Neural progenitor cell (in vitro differentiated cells): ENCODE results near the gene KRT7. TPM values are rescaled to one million over a fixed set of nuclear protein-coding genes. Genes with fewer than 3 reads are reported as not detected.

Experiments used
- DNase-seq: peaks from one replicate; pipeline ENCODE4 v3.0.0-alpha.2; 2016; ENCODE audit warnings: low spot score
- H2AFZ ChIP-seq: fragments of 200-600 bp; sonication (generic); replicated peaks from 2 replicates; pipeline ENCODE4 v1.6.1; 2016; ENCODE audit warnings: antibody characterized with exemption
- H3F3A ChIP-seq: fragments of 200-600 bp; sonication (generic); 2 replicates; pipeline ENCODE4 v1.6.1; 2016; ENCODE audit warnings: antibody characterized with exemption, low read depth
- H3K27ac ChIP-seq: fragments of 200-600 bp; sonication (generic); 2 replicates; pipeline ENCODE4 v1.5.1; 2016; ENCODE audit warnings: mild to moderate bottlenecking
- H3K27me3 ChIP-seq: fragments of 200-600 bp; sonication (generic); 2 replicates; pipeline ENCODE4 v1.6.1; 2016; ENCODE audit warnings: mild to moderate bottlenecking, moderate library complexity
- H3K36me3 ChIP-seq: fragments of 200-600 bp; sonication (generic); 2 replicates; pipeline ENCODE4 v1.5.1; 2016
- H3K4me1 ChIP-seq: fragments of 200-600 bp; sonication (generic); 2 replicates; pipeline ENCODE4 v1.6.1; 2016; ENCODE audit warnings: mixed run types
- H3K4me2 ChIP-seq: fragments of 200-600 bp; sonication (generic); 2 replicates; pipeline ENCODE4 v1.6.1; 2016
- H3K4me3 ChIP-seq: fragments of 200-600 bp; sonication (generic); 2 replicates; pipeline ENCODE4 v1.5.1; 2016
- H3K79me2 ChIP-seq: fragments of 200-600 bp; sonication (generic); 2 replicates; pipeline ENCODE4 v1.6.1; 2016; ENCODE audit warnings: low read depth
- H3K9ac ChIP-seq: fragments of 200-600 bp; sonication (generic); 2 replicates; pipeline ENCODE4 v1.6.1; 2016
- H3K9me3 ChIP-seq: fragments of 200-600 bp; sonication (generic); 2 replicates; pipeline ENCODE4 v1.5.1; 2016; ENCODE audit warnings: low read depth
- H4K20me1 ChIP-seq: fragments of 200-600 bp; sonication (generic); 2 replicates; pipeline ENCODE4 v1.6.1; 2016; ENCODE audit warnings: low read depth
- H3K27ac Mint-ChIP-seq: 3 replicates; pipeline ENCODE4 v1.8.0; 2021; ENCODE audit warnings: mixed read lengths
- H3K27me3 Mint-ChIP-seq: 2 replicates; pipeline ENCODE4 v1.8.0; 2022; ENCODE audit warnings: low read depth, mild to moderate bottlenecking, inconsistent platforms, moderate library complexity, mixed read lengths; ENCODE audit not compliant: insufficient read depth
- H3K36me3 Mint-ChIP-seq: 3 replicates; pipeline ENCODE4 v1.8.0; 2021; ENCODE audit warnings: mixed read lengths
- H3K4me1 Mint-ChIP-seq: 3 replicates; pipeline ENCODE4 v1.8.0; 2021; ENCODE audit warnings: mixed read lengths
- H3K4me3 Mint-ChIP-seq: 3 replicates; pipeline ENCODE4 v1.8.0; 2021; ENCODE audit warnings: mild to moderate bottlenecking, moderate library complexity, mixed read lengths
- H3K9me3 Mint-ChIP-seq: 3 replicates; pipeline ENCODE4 v1.8.0; 2020; ENCODE audit warnings: mixed read lengths
- EZH2 ChIP-seq: fragments of 200-600 bp; sonication (generic); IDR thresholded peaks from 2 replicates; pipeline ENCODE4 v1.6.1; 2017; ENCODE audit warnings: antibody characterized with exemption, mild to moderate bottlenecking, moderate library complexity
- EZH2phosphoT487 ChIP-seq: fragments of 200-600 bp; sonication (generic); IDR thresholded peaks from 2 replicates; pipeline ENCODE4 v1.6.1; 2017; ENCODE audit warnings: antibody characterized with exemption
- total RNA-seq: library from RNA; depleted of rRNA; stranded (reverse); fragments of >200 nt; gene quantifications from 2 replicates; pipeline ENCODE4 v1.2.3, GENCODE V29; 2015; ENCODE audit warnings: low replicate concordance
- TF ChIP-seq, protein P1 (sequence below): fragments of 200-600 bp; sonication (generic); IDR thresholded peaks from 2 replicates; pipeline ENCODE4 v1.5.1; 2017; ENCODE audit warnings: antibody characterized with exemption, mild to moderate bottlenecking

KRT7 gene
- total RNA-seq, 1 donor from 2014 or later, result not detected

DNA sequence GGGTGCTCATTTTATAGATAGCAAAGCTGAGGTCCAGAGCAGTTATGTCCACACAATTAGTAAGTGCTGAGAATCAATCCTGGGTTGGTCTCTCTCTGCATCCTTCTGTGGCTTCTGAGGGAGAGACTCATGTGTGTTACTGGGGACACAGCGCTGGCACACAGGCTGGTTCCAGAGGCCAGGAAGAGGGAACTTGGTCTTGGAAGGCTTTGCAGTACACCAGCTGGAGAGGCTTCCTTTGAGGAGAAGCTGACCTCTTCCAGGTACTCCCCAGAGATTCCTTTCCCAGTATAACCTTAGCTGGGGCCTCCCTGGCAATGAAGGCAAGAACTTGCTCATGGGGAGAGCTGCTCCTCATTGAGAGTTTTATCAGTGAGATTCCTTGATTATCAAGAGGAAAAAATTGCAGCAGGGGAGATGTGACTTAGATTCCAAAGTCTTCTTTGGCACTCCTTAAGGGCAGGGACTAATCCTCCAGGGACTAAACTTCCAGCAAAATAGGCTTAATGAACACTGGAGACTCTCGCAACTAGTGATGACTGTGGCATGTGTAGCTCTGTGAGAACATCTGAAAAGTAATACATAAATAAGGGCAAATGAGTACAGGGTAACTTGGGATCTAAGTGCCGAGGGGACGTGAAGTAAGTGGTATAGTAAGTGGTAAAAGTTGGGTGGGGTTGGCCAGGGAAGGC, 27.3 kb upstream of the KRT7 start:
- H3K4me3 ChIP-seq, result no peak overlapping the region
- Mint-ChIP-seq H3K36me3 (no peaks in the 10 kb centered on the region), H3K27me3 (peaks cover 10% of the 10 kb centered on the region), H3K27ac (peak overlapping the region; percentile 1), H3K9me3 (no peaks in the 10 kb centered on the region), H3K4me1 (peaks cover 26% of the 10 kb centered on the region), H3K4me3 (no peak overlapping the region)
- H3K4me1 ChIP-seq, result peaks cover 14% of the 10 kb centered on the region
- no peaks in the 10 kb centered on the region for H4K20me1 ChIP-seq
- H3F3A ChIP-seq, result no peaks in the 10 kb centered on the region
- no peak overlapping the region for H3K4me2 ChIP-seq
- H3K36me3 ChIP-seq, result no peaks in the 10 kb centered on the region
- no peaks in the 10 kb centered on the region for H3K79me2 ChIP-seq
- H3K27me3 ChIP-seq, result no peaks in the 10 kb centered on the region
- no peak overlapping the region for H3K27ac ChIP-seq
- H3K9me3 ChIP-seq, result no peaks in the 10 kb centered on the region
- DNase-seq, result no peak
- TF ChIP-seq, protein P1, sequence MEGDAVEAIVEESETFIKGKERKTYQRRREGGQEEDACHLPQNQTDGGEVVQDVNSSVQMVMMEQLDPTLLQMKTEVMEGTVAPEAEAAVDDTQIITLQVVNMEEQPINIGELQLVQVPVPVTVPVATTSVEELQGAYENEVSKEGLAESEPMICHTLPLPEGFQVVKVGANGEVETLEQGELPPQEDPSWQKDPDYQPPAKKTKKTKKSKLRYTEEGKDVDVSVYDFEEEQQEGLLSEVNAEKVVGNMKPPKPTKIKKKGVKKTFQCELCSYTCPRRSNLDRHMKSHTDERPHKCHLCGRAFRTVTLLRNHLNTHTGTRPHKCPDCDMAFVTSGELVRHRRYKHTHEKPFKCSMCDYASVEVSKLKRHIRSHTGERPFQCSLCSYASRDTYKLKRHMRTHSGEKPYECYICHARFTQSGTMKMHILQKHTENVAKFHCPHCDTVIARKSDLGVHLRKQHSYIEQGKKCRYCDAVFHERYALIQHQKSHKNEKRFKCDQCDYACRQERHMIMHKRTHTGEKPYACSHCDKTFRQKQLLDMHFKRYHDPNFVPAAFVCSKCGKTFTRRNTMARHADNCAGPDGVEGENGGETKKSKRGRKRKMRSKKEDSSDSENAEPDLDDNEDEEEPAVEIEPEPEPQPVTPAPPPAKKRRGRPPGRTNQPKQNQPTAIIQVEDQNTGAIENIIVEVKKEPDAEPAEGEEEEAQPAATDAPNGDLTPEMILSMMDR, result no peak
- no peak for TF ChIP-seq EZH2
- no peak for TF ChIP-seq EZH2phosphoT487
- H2AFZ ChIP-seq, result no peak overlapping the region
- no peak overlapping the region for H3K9ac ChIP-seq

GRCh38 chr12:52206304-52207040, 26.6 kb upstream of the KRT7 start:
- Histone ChIP-seq H3K79me2 (no peaks in the 10 kb centered on the region), H3K4me1 (peaks cover 7% of the 10 kb centered on the region), H3K36me3 (no peaks in the 10 kb centered on the region), H2AFZ (no peak overlapping the region), H3K4me2 (no peak overlapping the region), H3K9ac (no peak overlapping the region), H3F3A (no peaks in the 10 kb centered on the region), H4K20me1 (no peaks in the 10 kb centered on the region), H3K27ac (no peak overlapping the region), H3K4me3 (no peak overlapping the region), H3K27me3 (no peaks in the 10 kb centered on the region), H3K9me3 (no peaks in the 10 kb centered on the region)
- peaks cover 25% of the 10 kb centered on the region for H3K4me1 Mint-ChIP-seq
- H3K4me3 Mint-ChIP-seq, result no peak overlapping the region
- peak overlapping the region; percentile 65 for H3K27ac Mint-ChIP-seq
- no peaks in the 10 kb centered on the region for H3K36me3 Mint-ChIP-seq
- no peak for DNase-seq
- TF ChIP-seq, protein P1, result no peak
- TF ChIP-seq EZH2, result no peak
- no peak for TF ChIP-seq EZH2phosphoT487
- peaks cover 10% of the 10 kb centered on the region for H3K27me3 Mint-ChIP-seq
- H3K9me3 Mint-ChIP-seq, result no peaks in the 10 kb centered on the region

DNA sequence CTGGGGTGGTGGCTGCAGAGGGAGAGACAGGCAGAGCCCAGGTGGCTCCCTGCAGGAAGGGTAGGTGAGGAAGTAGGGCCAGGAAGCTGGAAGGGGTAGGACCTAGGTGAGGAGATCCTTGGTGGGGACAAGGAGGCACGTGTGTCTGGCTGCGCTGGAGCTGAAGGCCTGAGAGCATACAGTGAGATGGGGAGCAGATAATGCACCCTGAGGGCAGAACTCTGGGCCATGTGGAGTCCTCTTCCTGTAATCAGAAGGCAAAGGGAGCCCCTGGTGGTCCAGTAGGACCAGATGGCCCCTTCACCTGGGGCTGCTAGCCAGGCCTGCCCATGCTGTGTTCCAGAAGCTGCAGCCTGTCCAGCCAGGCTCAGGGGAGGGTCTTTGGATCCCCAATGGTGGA, 25.9 kb upstream of the KRT7 start:
- no peaks in the 10 kb centered on the region for H3F3A ChIP-seq
- H2AFZ ChIP-seq, result no peak overlapping the region
- H3K27me3 ChIP-seq, result no peaks in the 10 kb centered on the region
- Mint-ChIP-seq H3K27me3 (peaks cover 11% of the 10 kb centered on the region), H3K4me1 (peaks cover 21% of the 10 kb centered on the region), H3K27ac (peak overlapping the region; percentile 65), H3K4me3 (no peak overlapping the region), H3K36me3 (no peaks in the 10 kb centered on the region), H3K9me3 (no peaks in the 10 kb centered on the region)
- peaks cover 5% of the 10 kb centered on the region for H3K4me1 ChIP-seq
- no peak for DNase-seq
- H3K9ac ChIP-seq, result no peak overlapping the region
- H3K36me3 ChIP-seq, result no peaks in the 10 kb centered on the region
- H3K79me2 ChIP-seq, result no peaks in the 10 kb centered on the region
- H3K9me3 ChIP-seq, result no peaks in the 10 kb centered on the region
- no peaks in the 10 kb centered on the region for H4K20me1 ChIP-seq
- no peak overlapping the region for H3K27ac ChIP-seq
- no peak overlapping the region for H3K4me3 ChIP-seq
- H3K4me2 ChIP-seq, result no peak overlapping the region
- no peak for TF ChIP-seq EZH2phosphoT487
- TF ChIP-seq, protein P1, result no peak
